ENCODE measurements around the gene MCTP2.

DNA sequence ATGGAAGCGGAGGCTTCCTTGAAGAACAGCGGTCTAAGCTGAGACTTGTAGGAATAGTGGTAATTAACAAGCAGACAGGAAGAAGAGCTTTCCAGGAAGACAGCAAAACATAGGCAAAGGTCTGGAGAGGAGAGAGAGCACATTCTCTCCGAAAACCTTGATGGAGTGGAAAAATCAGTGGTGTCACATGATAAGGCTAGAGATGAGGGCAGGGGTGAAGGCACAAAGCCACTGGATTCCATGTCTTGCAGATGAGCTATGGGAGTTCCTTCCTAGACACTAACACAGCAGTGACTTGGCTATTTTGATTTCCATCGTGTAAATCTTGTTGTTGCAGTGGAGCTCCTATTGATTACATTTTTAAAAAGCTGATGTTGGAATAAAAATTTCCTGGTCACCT lies 132.0 kb downstream of the MCTP2 start:
- TF ChIP-seq, protein P1, sequence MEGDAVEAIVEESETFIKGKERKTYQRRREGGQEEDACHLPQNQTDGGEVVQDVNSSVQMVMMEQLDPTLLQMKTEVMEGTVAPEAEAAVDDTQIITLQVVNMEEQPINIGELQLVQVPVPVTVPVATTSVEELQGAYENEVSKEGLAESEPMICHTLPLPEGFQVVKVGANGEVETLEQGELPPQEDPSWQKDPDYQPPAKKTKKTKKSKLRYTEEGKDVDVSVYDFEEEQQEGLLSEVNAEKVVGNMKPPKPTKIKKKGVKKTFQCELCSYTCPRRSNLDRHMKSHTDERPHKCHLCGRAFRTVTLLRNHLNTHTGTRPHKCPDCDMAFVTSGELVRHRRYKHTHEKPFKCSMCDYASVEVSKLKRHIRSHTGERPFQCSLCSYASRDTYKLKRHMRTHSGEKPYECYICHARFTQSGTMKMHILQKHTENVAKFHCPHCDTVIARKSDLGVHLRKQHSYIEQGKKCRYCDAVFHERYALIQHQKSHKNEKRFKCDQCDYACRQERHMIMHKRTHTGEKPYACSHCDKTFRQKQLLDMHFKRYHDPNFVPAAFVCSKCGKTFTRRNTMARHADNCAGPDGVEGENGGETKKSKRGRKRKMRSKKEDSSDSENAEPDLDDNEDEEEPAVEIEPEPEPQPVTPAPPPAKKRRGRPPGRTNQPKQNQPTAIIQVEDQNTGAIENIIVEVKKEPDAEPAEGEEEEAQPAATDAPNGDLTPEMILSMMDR (IDR thresholded peaks at IDR 0.05), result no peak
- TF ChIP-seq POLR2AphosphoS5 (IDR thresholded peaks at IDR 0.05; ENCODE audit: low read depth, low read length), result no peak

Data from Panc1 (cell line).